AML-193 (cell line): Measurements from ENCODE around the gene CARD9.

Source experiments
- DNase-seq, 2 experiments: peaks; one replicate each; lab custom pipeline; 2025; lab: John Stamatoyannopoulos, UW

Gene CARD9

DNA sequence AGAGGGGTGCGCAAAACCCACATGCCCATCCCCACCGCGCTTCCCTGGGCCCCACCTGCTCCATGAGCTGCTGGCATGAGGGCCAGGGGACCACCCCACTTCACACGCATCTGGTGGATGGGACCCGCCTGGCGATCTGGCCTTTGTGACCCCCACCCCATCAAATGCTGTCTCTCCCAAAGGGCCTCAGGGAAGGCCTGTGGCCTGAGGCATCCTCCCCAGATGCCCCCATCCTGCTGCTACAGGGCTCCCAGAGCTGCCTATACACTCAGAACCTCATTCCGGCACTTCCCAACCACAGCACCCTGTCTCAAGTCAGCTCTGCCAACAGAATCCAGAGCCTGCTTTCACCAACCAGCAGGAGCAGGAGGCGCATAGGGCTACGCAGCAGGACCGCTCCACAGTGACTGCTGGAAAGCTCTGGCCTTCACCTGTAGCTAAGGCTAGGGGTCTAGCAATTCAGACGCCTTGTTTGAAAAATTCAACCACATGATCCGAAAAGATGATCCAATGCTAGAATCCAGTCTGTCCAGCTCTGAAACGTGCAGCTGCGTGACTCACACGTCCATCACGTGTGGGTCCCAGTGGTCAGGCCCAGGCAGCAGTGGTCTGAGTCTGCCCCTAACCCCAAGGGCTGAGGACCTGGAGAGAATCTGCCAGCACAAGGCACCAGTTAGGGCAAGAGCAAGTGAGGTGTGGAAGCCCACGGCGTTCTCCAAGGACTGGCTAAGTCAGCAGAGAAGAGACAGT is 27.9 kb upstream of the CARD9 start:
- DNase-seq = no peak

DNA sequence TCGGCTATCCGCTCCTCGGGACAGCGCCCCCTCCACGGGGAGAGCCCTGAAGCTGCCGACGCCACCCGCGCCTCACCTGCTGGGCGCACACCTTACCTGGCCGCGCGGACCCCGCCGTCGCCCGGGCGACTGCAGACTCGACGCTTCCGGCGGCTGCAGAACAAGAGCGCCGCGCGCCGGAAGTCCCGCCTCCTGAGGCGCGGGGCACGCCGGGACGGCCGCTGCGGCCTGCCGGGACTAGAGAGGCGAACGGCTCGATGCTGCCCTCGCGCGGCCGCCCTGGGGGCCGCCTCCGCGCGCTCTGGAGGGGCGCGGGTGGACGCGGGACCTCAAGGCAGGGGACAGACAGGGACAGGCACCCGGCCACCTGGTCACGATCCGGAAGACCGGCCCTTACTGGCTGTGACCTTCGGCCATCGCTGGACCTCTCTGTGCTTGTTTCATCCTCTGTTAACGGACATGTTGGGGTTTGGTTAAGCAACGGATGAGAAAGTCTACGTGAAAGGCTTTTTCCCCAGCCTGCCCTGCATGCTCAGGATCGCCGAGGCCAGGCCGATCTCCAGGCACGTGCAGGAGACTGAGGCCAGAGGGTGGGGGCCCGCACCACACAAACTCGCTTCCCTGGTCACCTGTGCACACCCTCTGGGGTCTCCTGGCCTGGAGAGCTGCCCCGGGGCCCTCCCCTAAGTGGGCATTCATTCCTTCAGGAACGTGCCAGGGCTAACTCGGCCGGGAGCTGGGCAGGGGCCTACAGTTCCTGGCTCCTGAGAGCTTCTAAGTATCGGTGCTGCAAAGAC is 26.8 kb upstream of the CARD9 start, which contains the start of gene SNAPC4:
Gene SNAPC4 (minus strand): TSS at position 133 of the 797 bp plus-strand sequence. CDS start 1,742 bp downstream, outside the sequence.
- DNase-seq = peak; percentile 76 to 86

GRCh38 chr9:136399176-136400037 is 25.9 kb upstream of the CARD9 start:
- peak in 1 of 2 experiments; percentile 8 for DNase-seq

GRCh38 chr9:136398286-136398685 is 24.8 kb upstream of the CARD9 start:
- no peak for DNase-seq

DNA sequence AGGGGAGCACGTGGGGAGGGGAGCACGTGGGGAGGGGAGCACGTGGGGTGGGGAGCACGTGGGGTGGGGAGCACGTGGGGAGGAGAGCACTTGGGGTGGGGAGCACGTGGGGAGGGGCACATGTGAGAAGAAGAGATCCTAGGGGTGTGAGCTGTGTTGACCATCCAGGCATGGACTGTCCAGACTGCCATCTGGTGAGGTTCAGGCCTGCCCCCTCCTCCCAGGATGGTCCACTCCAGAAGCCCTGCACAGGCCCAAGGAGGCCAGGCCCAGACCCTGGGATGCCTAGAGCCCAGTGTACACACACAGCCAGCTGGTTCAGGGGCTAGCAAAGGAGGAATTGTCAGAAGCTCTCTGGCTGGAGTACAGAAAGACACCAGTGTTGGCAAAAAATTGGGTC is 24.2 kb upstream of the CARD9 start:
- DNase-seq = no peak

- DNase-seq = no peak
These were observed 22.7 kb upstream of the CARD9 start for GRCh38 chr9:136396219-136396515.

- no peak for DNase-seq
These were observed 22.1 kb upstream of the CARD9 start for GRCh38 chr9:136395345-136396218.

- no peak for DNase-seq
These were observed 21.5 kb upstream of the CARD9 start for GRCh38 chr9:136395020-136395340.

- DNase-seq = no peak
These were observed 21.0 kb upstream of the CARD9 start for GRCh38 chr9:136394312-136395019.

- no peak for DNase-seq
These were observed 20.1 kb upstream of the CARD9 start for GRCh38 chr9:136393531-136393930.

DNA sequence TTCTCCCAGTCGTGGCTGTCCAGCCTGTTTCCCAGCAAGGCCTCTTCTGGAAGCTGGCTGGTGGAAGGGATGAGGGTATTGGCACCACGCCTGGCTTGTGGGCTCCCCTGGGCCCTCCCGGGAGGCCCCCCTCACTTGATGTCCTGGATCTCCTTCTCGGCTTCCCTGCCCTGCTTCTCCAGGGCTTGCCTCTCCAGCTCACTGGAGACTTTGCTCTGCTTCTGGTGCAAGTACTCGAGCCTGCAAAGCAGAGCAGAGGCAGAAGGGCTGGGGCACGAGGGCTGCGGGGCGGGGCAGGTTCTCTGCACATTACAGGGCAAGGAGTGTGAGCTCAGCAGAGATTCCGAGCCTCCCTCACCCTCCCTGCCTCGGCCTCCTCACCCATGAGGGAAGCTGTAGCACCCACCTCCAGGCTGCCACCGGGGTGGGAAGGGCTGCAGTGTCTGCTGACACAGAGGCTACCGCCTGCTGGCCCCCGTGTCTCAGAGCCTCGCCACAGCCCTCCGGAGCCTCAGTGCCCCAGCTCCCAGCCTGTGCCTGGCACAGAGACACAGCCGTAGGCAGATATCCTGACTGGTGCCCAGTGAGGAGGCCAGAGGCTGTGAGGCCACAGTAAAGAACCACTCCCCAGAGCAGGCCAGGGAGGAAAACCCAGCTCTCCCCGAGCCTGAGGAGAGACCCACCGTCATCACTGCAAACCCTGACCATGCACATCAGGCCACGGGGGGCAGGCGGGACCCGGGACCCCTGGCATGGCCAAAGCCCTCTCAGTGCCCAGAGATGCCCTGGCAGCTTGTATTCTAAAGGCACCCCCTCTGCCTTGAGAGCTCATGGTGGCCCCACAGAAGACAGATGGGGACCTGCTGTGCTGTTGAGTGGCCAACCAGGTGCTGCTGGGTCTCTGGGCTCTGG is 19.3 kb upstream of the CARD9 start:
- no peak for DNase-seq

DNA sequence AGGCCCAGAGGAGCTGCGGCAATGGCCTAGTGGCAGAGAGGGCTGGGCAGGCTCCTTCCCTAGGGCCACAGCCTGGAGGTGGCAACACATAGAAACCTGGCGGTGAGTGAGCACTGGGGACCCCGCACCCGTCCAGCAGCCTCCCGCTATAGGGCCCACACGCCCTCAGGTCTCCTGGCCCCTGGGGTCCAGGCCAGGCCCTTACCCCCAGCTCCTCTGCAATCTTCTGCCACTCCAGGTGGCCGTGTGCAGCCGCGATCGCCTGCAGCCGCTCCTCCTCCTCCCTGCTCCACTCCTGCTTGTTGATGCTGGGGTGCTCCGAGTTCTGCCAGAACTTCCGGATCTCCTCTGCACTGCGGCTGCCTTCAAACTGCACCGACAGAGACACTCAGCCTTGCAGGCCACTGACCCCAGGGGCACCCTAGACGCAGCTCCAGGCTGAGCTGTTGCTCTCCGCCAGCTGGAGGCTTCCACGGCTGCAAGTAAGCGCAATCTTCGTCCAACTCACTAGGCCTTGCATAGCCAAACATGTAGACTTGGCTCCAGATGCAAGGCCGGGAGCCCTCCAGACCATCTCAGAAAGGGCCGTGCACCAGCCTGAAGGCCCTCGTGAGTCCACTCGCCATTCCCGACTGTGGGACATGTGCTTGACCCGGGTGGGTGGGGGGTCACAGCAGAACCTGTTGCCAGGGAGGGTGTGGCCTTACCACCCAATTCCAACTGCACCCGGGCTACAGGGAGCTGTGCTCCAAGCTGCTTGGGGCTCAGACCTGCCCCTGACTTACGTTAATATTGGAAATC is 18.5 kb upstream of the CARD9 start:
- no peak for DNase-seq

DNA sequence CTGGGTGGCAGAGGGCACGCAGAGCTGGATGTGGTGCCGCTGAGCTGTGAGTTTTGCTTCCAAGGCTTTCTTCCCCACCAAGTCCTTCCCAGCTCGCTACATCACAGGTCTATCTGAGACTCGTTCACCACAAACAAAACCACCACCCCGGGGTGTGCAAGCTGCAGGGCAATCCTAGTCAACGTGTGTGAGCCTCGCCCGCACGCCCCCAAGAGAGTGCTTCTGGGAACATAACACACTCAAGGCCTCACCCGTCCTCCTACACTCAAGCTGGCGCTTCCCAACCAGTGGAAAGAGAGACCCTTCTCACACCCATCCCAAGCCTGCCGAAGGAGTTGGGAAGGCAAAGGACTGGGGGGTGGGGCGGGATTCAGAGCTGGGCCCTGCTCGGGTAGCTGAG is 15.9 kb upstream of the CARD9 start:
- no peak for DNase-seq

DNA sequence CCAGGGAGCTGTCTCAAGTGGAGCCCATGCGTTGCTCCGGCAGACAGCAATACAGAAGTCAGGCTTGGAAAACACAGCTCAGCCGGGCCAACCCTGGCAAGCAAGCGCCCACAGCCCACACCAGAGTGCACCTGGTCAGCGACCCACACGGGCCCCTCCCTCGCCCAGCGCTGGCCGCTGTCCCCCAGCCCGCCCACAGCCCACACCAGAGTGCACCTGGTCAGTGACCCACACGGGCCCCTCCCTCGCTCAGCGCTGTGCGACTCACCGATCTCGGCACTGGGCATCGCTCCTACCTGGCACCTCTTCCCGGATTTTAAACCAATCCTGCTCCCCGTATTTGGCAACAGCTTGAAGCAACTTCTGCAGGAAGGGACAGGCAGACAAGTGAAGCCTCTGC is 13.7 kb upstream of the CARD9 start:
- no peak for DNase-seq

- DNase-seq = no peak
These were observed 12.5 kb upstream of the CARD9 start for GRCh38 chr9:136386018-136386417.

- no peak for DNase-seq
These were observed 11.5 kb upstream of the CARD9 start for GRCh38 chr9:136385015-136385414.

GRCh38 chr9:136383436-136383835 is 10.0 kb upstream of the CARD9 start:
- DNase-seq = no peak

- DNase-seq = no peak
These were observed 8.6 kb upstream of the CARD9 start for GRCh38 chr9:136381966-136382513.

DNA sequence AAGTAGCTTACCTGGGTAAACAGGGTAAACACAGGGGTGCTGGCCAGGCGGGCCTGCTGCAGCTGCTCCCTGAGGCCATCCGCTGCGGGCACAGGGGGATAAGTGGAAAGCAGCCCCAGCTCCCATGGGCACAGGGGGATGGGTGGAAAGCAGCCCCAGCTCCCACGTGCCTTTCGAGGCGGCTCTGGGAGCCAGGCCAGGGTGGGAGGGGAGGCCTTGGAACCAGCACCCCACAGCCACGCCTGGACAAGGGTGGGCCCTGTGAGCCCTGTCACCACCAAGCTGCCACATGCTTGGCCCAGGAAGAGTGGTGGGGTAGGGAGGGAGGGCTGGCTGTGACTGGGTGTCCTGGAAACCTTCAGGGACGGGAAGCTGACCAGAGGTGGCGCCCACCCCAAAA is 7.8 kb upstream of the CARD9 start:
- no peak for DNase-seq
